ENCODE results near the gene VIL1. TPM values are rescaled to one million over a fixed set of nuclear protein-coding genes. Genes with fewer than 3 reads are reported as not detected.

VIL1 gene
- total and polyA plus RNA-seq, 2 donors (not counting 1 experiment from before 2014, with no cell fraction given) = not detected

DNA sequence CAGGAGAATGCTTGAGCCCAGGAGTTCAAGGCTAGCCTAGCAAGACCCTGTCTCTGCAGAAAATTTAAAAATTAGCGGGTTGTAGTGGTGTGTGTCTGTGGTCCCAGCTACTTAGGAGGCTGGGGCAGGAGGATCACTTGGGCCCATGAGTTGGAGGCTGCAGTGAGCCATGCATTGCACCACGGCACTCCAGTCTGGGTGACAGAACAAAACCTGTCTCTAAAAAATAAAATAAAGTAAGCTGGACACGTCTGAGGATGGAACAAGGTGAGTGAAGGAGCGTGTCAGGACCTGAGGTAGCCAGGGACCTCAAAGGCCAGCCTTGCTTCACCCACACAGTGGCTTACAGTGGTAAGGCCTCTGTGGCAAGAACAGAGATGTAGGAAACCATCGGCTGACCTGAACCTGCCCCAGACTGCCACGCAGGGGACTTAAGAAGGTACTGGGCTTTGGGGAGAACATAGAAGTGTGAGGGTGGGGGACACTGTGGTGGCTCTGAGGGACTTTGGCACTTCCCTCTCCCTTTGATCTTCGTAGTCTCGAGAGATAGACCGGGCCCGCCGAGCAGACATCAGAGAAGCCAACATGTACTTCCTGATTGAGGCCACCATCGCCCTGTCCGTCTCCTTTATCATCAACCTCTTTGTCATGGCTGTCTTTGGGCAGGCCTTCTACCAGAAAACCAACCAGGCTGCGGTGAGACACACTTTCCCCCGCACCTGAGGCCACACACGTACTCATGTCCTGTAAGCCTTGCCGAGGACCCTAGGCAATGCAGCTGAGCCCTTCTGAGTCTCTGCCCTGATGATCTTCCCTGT lies 29.4 kb upstream of the VIL1 start:
- Histone ChIP-seq H3K36me3 (ENCODE audit: control insufficient read depth, insufficient read depth, low read length) (no peaks in the 10 kb centered on the region), H3K79me2 (ENCODE audit: control insufficient read depth, insufficient read depth, low read length) (no peaks in the 10 kb centered on the region), H3K27me3 (ENCODE audit: control insufficient read depth, insufficient read depth, low read length) (no peaks in the 10 kb centered on the region), H3K4me2 (ENCODE audit: extremely low read depth, insufficient read depth, low read length) (no peak overlapping the region), H3K4me3 (replicated peaks in 1 of 4; ENCODE audit: control extremely low read depth in 1 of 4, insufficient read depth in 1 of 4, low read depth in 3 of 4, low read length in 4 of 4) (no peak overlapping the region), H3K9me3 (ENCODE audit: control insufficient read depth, insufficient read depth, low read depth, low read length) (no peaks in the 10 kb centered on the region), H3K9ac (ENCODE audit: insufficient read depth, low read length) (no peak overlapping the region), H3K4me1 (ENCODE audit: control insufficient read depth, extremely low read depth, insufficient read depth, low read length) (peaks cover 5% of the 10 kb centered on the region), H2AFZ (ENCODE audit: low read length) (no peak overlapping the region), H4K20me1 (ENCODE audit: control insufficient read depth, extremely low read depth, insufficient read depth, low read length) (no peaks in the 10 kb centered on the region), H3K27ac (ENCODE audit: insufficient read depth, low read length) (no peak overlapping the region)
- no peak for TF ChIP-seq EZH2 (IDR thresholded peaks at IDR 0.05; ENCODE audit: low read length, missing control alignments)
- TF ChIP-seq, protein P1, sequence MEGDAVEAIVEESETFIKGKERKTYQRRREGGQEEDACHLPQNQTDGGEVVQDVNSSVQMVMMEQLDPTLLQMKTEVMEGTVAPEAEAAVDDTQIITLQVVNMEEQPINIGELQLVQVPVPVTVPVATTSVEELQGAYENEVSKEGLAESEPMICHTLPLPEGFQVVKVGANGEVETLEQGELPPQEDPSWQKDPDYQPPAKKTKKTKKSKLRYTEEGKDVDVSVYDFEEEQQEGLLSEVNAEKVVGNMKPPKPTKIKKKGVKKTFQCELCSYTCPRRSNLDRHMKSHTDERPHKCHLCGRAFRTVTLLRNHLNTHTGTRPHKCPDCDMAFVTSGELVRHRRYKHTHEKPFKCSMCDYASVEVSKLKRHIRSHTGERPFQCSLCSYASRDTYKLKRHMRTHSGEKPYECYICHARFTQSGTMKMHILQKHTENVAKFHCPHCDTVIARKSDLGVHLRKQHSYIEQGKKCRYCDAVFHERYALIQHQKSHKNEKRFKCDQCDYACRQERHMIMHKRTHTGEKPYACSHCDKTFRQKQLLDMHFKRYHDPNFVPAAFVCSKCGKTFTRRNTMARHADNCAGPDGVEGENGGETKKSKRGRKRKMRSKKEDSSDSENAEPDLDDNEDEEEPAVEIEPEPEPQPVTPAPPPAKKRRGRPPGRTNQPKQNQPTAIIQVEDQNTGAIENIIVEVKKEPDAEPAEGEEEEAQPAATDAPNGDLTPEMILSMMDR (conservative IDR thresholded peaks at IDR 0.05 in 1 of 2, IDR thresholded peaks at IDR 0.05 in 1 of 2; ENCODE audit: low read depth in 1 of 2, low read length in 2 of 2) = no peak
- DNase-seq (ENCODE audit: low read depth in 2 of 2) = no peak

DNA sequence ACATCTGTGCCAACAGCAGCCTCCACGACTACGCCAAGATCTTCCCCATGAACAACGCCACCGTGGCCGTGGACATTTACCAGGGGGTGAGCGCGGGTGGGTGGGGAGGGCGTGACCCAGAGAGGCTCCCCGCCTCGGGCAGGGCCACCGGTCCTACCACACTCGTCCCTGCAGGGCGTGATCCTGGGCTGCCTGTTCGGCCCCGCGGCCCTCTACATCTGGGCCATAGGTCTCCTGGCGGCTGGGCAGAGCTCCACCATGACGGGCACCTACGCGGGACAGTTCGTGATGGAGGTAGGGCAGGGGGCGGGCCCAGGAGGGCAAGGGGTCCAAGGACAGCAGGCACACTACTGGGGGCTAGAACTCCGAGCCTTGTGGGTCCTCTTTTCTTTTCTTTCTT lies 27.7 kb upstream of the VIL1 start:
- DNase-seq (ENCODE audit: low read depth in 2 of 2) = no peak
- TF ChIP-seq EZH2 (IDR thresholded peaks at IDR 0.05; ENCODE audit: low read length, missing control alignments) = no peak
- TF ChIP-seq, protein P1 (conservative IDR thresholded peaks at IDR 0.05 in 1 of 2, IDR thresholded peaks at IDR 0.05 in 1 of 2; ENCODE audit: low read depth in 1 of 2, low read length in 2 of 2) = no peak
- H3K9me3 ChIP-seq (ENCODE audit: control insufficient read depth, insufficient read depth, low read depth, low read length) = no peaks in the 10 kb centered on the region

GRCh38 chr2:218392459-218392858 lies 26.5 kb upstream of the VIL1 start:
- no peak overlapping the region for H3K4me2 ChIP-seq (ENCODE audit: extremely low read depth, insufficient read depth, low read length)
- H3K9ac ChIP-seq (ENCODE audit: insufficient read depth, low read length) = no peak overlapping the region
- no peak overlapping the region for H2AFZ ChIP-seq (ENCODE audit: low read length)
- TF ChIP-seq, protein P1 (conservative IDR thresholded peaks at IDR 0.05 in 1 of 2, IDR thresholded peaks at IDR 0.05 in 1 of 2; ENCODE audit: low read depth in 1 of 2, low read length in 2 of 2) = no peak
- no peak for TF ChIP-seq EZH2 (IDR thresholded peaks at IDR 0.05; ENCODE audit: low read length, missing control alignments)
- no peaks in the 10 kb centered on the region for H3K36me3 ChIP-seq (ENCODE audit: control insufficient read depth, insufficient read depth, low read length)
- no peaks in the 10 kb centered on the region for H3K79me2 ChIP-seq (ENCODE audit: control insufficient read depth, insufficient read depth, low read length)
- no peaks in the 10 kb centered on the region for H3K9me3 ChIP-seq (ENCODE audit: control insufficient read depth, insufficient read depth, low read depth, low read length)
- no peaks in the 10 kb centered on the region for H4K20me1 ChIP-seq (ENCODE audit: control insufficient read depth, extremely low read depth, insufficient read depth, low read length)
- H3K27ac ChIP-seq (ENCODE audit: insufficient read depth, low read length) = no peak overlapping the region
- no peak for DNase-seq (ENCODE audit: low read depth in 2 of 2)
- no peak overlapping the region for H3K4me3 ChIP-seq (replicated peaks in 1 of 4; ENCODE audit: control extremely low read depth in 1 of 4, insufficient read depth in 1 of 4, low read depth in 3 of 4, low read length in 4 of 4)
- no peaks in the 10 kb centered on the region for H3K27me3 ChIP-seq (ENCODE audit: control insufficient read depth, insufficient read depth, low read length)
- H3K4me1 ChIP-seq (ENCODE audit: control insufficient read depth, extremely low read depth, insufficient read depth, low read length) = peaks cover 11% of the 10 kb centered on the region

More for the DNA sequence above, 27.7 kb upstream of the VIL1 start:
- Histone ChIP-seq H3K79me2 (ENCODE audit: control insufficient read depth, insufficient read depth, low read length) (no peaks in the 10 kb centered on the region), H3K27ac (ENCODE audit: insufficient read depth, low read length) (no peak overlapping the region), H3K9ac (ENCODE audit: insufficient read depth, low read length) (no peak overlapping the region), H2AFZ (ENCODE audit: low read length) (no peak overlapping the region), H4K20me1 (ENCODE audit: control insufficient read depth, extremely low read depth, insufficient read depth, low read length) (no peaks in the 10 kb centered on the region), H3K27me3 (ENCODE audit: control insufficient read depth, insufficient read depth, low read length) (no peaks in the 10 kb centered on the region), H3K4me2 (ENCODE audit: extremely low read depth, insufficient read depth, low read length) (no peak overlapping the region), H3K36me3 (ENCODE audit: control insufficient read depth, insufficient read depth, low read length) (no peaks in the 10 kb centered on the region), H3K4me1 (ENCODE audit: control insufficient read depth, extremely low read depth, insufficient read depth, low read length) (peaks cover 5% of the 10 kb centered on the region), H3K4me3 (replicated peaks in 1 of 4; ENCODE audit: control extremely low read depth in 1 of 4, insufficient read depth in 1 of 4, low read depth in 3 of 4, low read length in 4 of 4) (no peak overlapping the region)
